Small intestine (tissue), 7 donors: ENCODE measurements around the gene SRGN. TPM values are rescaled to one million over a fixed set of nuclear protein-coding genes. Genes with fewer than 3 reads are reported as not detected.

ENCODE experiments used
- DNase-seq, 2 donors: peaks; one replicate each; pipeline versions ENCODE4 v3.0.0 to v3.0.0-alpha.2; 2013
- FAIRE-seq: peaks from 2 replicates; lab custom pipeline; 2012; peaks lifted over from hg19 to GRCh38; lab: Jason Lieb, UNC
- H3K27ac ChIP-seq, 3 donors: one replicate each; pipeline ENCODE4 v1.5.1; 2013; ENCODE audit warnings: low read length in 2 of 3, mild to moderate bottlenecking in 2 of 3, control low read depth in 1 of 3, inconsistent platforms in 1 of 3, low read depth in 1 of 3, moderate library complexity in 1 of 3
- H3K27me3 ChIP-seq, 3 donors: one replicate each; pipeline ENCODE4 v1.6.1; 2013; ENCODE audit warnings: low read length in 3 of 3, inconsistent platforms in 1 of 3; ENCODE audit not compliant: control insufficient read depth in 3 of 3, insufficient read depth in 3 of 3
- H3K36me3 ChIP-seq, 3 donors: one replicate each; pipeline ENCODE4 v1.6.1; 2013; ENCODE audit warnings: low read length in 3 of 3, inconsistent platforms in 1 of 3, low read depth in 1 of 3, mild to moderate bottlenecking in 1 of 3, moderate library complexity in 1 of 3; ENCODE audit not compliant: control insufficient read depth in 3 of 3, insufficient read depth in 2 of 3
- H3K4me1 ChIP-seq, 3 donors: one replicate each; pipeline ENCODE4 v1.6.1; 2013; ENCODE audit warnings: low read length in 2 of 3, inconsistent platforms in 1 of 3, low read depth in 1 of 3, mild to moderate bottlenecking in 1 of 3, moderate library complexity in 1 of 3; ENCODE audit not compliant: control insufficient read depth in 3 of 3, insufficient read depth in 2 of 3
- H3K4me3 ChIP-seq, 3 donors: one replicate each; pipeline ENCODE4 v1.5.1; 2013; ENCODE audit warnings: low read length in 3 of 3, control low read depth in 1 of 3, inconsistent platforms in 1 of 3, low read depth in 1 of 3, mild to moderate bottlenecking in 1 of 3, moderate library complexity in 1 of 3
- H3K9me3 ChIP-seq, 2 donors: one replicate each; pipeline ENCODE4 v1.6.1; 2013; ENCODE audit warnings: low read depth in 1 of 2, low read length in 1 of 2; ENCODE audit not compliant: control insufficient read depth in 2 of 2, insufficient read depth in 1 of 2
- whole genome bisulfite sequencing, 3 donors: extraction: QIAGEN DNeasy Blood & Tissue Kit; methylation state at CpG; one replicate each; pipeline ENCODE4 v1.1.7; 2013; 5-methylcytosine and 5-hydroxymethylcytosine counted together
- polyA plus RNA-seq, 4 donors: library from polyadenylated mRNA; stranded (reverse) in 3 of 4; unstranded in 1 of 4; fragments of 200-250 nt in 3 of 4; fragments of 120-200 nt in 1 of 4; gene quantifications; one replicate each; pipeline versions ENCODE4 v1.2.1 to v1.2.3, GENCODE V29; 2013
- donor health status: healthy with polysubstance abuse.
- donor health status: control.
- donor health status: control.
- donor health status: Bipolar disorder and iron deficiency.
- donor health status: healthy.

The SRGN gene
- polyA plus RNA-seq, 4 donors = 8.1 to 155 (median 28.1) TPM

DNA sequence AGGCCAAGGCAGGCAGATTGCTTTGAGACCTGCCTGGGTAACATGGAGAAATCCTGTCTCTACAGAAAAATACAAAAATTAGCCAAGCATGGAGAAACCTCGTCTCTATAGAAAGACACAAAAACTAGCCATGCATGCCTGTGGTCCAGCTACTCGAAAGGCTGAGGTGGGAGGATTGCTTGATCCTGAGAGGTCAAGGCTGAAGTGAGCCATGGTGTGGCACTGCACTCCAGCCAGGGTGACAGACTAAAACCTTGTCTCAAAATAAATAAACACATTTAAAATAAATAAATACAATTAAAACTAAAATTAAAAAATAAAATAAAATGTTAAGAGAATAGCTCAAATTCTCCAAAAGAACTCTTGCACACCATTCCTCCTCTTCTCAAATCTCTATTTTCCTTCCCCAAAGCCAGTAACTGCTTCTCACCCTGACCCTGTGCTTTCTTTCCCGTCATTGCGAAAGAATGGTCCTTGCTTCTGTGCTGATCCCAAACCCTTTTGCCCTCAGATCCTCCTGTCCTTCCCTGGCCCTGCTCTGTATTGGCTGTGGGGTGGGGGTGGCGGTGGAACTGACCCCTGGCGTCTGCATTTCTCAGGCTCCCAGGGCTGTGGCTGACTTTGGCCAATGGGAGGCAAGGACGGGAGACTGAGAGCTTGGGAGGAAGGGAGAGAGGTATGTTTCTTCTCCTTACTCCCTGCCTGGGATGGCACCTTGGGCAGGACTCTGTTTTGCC lies 12.4 kb downstream of the SRGN start:
- no peak overlapping the region for H3K4me3 ChIP-seq
- WGBS, 3 donors = 48 to 66% (median 56%) methylated on average over 7 of the region's 7 CpGs
- no peaks in the 10 kb centered on the region for H3K4me1 ChIP-seq
- H3K36me3 ChIP-seq = peaks cover 0 to 2% (median 0%) of the 10 kb centered on the region in 3 donors
- DNase-seq (no peak), FAIRE-seq (no peak)
- peaks cover 0 to 4% of the 10 kb centered on the region in 2 donors for H3K9me3 ChIP-seq
- peaks cover 0 to 24% (median 0%) of the 10 kb centered on the region in 3 donors for H3K27me3 ChIP-seq
- H3K27ac ChIP-seq = no peak overlapping the region

DNA sequence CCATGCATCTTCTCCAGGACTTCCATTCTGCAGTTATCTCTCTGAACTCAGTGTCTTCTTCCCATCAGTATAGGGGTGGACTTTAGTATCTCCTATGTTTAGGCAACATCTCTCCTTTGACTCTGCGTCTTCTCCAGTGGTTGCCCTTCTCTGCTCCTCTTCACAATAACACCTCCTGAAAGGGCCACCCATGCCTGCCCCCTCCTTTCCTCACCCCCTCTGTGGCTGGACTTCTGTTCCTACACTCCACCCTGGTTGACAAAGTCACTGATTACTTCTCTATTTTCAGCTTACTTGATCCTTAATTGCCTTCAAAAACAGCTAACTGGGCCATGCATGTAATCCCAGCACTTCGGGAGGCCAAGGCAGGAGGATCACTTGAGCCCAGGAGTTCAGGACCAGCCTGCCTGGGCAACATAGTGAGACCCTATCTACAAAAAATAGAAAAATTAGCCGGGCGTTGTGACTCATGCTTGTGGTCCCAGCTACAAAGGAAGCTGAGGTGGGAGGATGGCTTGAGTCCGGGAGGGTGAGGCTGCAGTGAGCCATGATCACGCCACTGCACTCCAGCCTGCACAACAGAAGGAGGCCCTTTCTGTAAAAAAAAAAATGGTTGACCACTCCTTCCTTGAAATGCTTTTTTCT lies 13.7 kb downstream of the SRGN start:
- FAIRE-seq (no peak), DNase-seq (no peak)
- Histone ChIP-seq H3K36me3 (peaks cover 0 to 2% (median 0%) of the 10 kb centered on the region in 3 donors), H3K9me3 (peaks cover 0 to 4% of the 10 kb centered on the region in 2 donors), H3K4me3 (no peak overlapping the region), H3K27ac (no peak overlapping the region), H3K27me3 (peaks cover 0 to 24% (median 0%) of the 10 kb centered on the region in 3 donors), H3K4me1 (no peaks in the 10 kb centered on the region)
- WGBS, 3 donors = 63 to 79% (median 72%) methylated on average over 6 of the region's 6 CpGs

DNA sequence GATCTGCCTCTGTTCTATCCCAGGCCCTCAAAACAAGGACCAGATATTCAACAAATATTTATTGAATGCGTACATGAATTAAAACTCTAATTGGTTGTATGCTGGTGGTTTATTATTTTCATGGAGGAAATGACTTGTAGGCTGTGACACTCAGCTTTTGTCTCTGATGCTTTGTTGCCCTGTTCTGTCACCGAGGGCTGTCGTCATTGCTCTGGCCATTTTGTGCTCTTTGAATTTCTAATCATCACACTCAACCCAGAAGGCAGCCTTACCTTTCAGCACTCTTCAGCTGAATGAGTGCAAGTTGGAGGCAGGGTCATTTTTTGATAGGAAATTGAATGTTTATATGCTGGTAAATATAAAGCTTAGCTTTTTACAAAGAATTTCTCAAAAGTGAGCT lies 14.5 kb downstream of the SRGN start:
- WGBS, 3 donors = 80 to 83% (median 82%) methylated on average over 3 of the region's 3 CpGs
- H3K27me3 ChIP-seq = peaks cover 0 to 24% (median 0%) of the 10 kb centered on the region in 3 donors
- H3K4me1 ChIP-seq = no peaks in the 10 kb centered on the region
- H3K9me3 ChIP-seq = peaks cover 0 to 4% of the 10 kb centered on the region in 2 donors
- H3K27ac ChIP-seq = no peak overlapping the region
- H3K4me3 ChIP-seq = no peak overlapping the region
- peaks cover 0 to 2% (median 0%) of the 10 kb centered on the region in 3 donors for H3K36me3 ChIP-seq
- DNase-seq (no peak), FAIRE-seq (no peak)

DNA sequence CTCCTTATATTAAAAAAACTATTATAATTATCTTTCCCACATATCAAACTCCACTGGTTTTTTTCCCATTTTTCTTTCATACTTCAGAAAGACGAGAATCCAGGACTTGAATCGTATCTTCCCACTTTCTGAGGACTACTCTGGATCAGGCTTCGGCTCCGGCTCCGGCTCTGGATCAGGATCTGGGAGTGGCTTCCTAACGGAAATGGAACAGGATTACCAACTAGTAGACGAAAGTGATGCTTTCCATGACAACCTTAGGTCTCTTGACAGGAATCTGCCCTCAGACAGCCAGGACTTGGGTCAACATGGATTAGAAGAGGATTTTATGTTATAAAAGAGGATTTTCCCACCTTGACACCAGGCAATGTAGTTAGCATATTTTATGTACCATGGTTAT lies 15.9 kb downstream of the SRGN start:
- Histone ChIP-seq H3K27ac (no peak overlapping the region), H3K4me3 (no peak overlapping the region), H3K27me3 (peaks cover 0 to 24% (median 0%) of the 10 kb centered on the region in 3 donors), H3K36me3 (peaks cover 0 to 2% (median 0%) of the 10 kb centered on the region in 3 donors), H3K4me1 (no peaks in the 10 kb centered on the region), H3K9me3 (peaks cover 0 to 4% of the 10 kb centered on the region in 2 donors)
- DNase-seq = no peak
- no peak for FAIRE-seq
- 70 to 87% (median 84%) methylated on average over 7 of the region's 7 CpGs for WGBS, 3 donors

DNA sequence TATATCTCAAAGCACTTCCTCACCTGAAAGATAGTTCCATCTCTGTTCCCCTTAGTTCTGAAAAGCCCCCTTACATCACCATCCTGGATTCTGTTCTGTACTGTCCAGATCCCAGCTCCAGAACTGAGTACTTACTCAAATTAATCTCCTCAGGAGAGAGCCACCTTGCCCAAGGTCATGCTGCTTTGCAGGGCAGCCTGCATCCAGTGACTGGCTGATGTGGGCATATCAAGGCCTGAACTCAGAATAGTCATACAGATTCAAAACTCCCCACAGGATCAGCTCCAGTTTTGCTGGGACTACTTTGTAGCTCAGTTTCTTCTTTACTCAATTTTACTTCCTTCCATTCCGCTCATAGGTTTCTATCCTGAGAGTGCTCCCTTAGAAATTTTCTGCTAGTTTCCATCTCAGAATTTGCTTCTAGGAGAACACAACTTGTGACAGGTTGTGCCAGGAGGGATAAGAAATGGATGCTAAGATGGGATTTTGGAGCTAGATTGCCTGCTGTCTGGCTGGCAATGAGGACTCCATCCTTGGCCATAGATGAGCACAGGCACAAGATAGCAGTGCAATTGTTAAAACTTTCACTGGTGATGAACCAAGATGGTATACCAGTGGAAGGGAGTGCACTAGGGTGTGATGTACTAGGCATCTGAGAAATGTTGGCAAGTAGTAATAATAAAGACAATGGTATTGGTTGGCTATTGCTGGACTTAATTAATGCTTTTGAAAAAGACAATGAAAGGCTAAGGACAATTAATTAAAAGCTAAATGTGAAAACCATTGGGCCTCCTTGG lies 17.3 kb downstream of the SRGN start:
- H3K27ac ChIP-seq = no peak overlapping the region
- H3K36me3 ChIP-seq = peaks cover 0 to 2% (median 0%) of the 10 kb centered on the region in 3 donors
- no peak overlapping the region for H3K4me3 ChIP-seq
- peaks cover 0 to 21% (median 0%) of the 10 kb centered on the region in 3 donors for H3K27me3 ChIP-seq
- no peak for FAIRE-seq
- no peak for DNase-seq
- H3K4me1 ChIP-seq = no peaks in the 10 kb centered on the region
- peaks cover 0 to 4% of the 10 kb centered on the region in 2 donors for H3K9me3 ChIP-seq
- WGBS, 3 donors = 96 to 100% (median 96%) methylated on average over 1 of the region's 1 CpG

DNA sequence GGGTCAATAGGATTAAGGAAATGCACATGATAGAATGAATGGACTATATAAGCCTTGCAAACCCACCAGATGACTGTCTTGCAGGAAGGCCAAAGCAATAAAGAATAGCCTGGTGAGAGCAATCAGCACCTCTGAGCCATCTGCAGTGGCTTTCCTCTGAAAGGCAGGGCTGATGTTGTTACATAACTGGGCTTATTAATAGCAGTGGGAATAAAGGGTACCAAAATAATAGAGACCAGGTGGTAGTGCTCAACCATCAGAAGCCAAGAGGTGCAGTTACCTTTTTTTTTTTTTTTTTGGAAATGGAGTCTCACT lies 19.2 kb downstream of the SRGN start:
- no peak for FAIRE-seq
- no peaks in the 10 kb centered on the region for H3K4me1 ChIP-seq
- no peak overlapping the region for H3K4me3 ChIP-seq

DNA sequence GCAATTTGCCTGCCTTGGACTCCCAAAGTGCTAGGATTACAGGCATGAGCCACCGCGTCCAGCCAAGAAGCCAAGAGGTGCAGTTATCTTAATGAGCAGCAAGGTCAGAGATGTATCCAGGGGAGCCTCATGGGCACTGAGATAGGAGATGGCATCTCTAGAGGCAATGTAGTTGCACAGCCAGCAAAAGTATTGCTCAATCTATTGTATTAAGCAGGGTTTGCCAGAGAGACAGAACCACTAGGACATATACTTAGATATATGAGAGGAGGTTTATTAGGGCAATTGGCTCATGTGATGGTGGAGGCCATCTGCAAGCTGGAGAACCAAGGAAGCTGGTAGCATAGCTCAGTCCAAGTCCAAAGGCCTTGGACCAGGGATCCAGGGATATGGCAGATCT lies 19.8 kb downstream of the SRGN start:
- Histone ChIP-seq H3K27me3 (peaks cover 0 to 5% (median 0%) of the 10 kb centered on the region in 3 donors), H3K4me3 (no peak overlapping the region), H3K9me3 (peaks cover 0 to 4% of the 10 kb centered on the region in 2 donors), H3K27ac (no peak overlapping the region), H3K36me3 (no peaks in the 10 kb centered on the region), H3K4me1 (no peaks in the 10 kb centered on the region)
- no peak for FAIRE-seq
- 76 to 97% (median 89%) methylated on average over 2 of the region's 2 CpGs for WGBS, 3 donors
- DNase-seq = peak in 1 of 2 donors; percentile 24

More for the DNA sequence above, 19.2 kb downstream of the SRGN start:
- DNase-seq = no peak
- Histone ChIP-seq H3K27ac (no peak overlapping the region), H3K27me3 (peaks cover 0 to 8% (median 0%) of the 10 kb centered on the region in 3 donors), H3K36me3 (no peaks in the 10 kb centered on the region), H3K9me3 (peaks cover 0 to 4% of the 10 kb centered on the region in 2 donors)

DNA sequence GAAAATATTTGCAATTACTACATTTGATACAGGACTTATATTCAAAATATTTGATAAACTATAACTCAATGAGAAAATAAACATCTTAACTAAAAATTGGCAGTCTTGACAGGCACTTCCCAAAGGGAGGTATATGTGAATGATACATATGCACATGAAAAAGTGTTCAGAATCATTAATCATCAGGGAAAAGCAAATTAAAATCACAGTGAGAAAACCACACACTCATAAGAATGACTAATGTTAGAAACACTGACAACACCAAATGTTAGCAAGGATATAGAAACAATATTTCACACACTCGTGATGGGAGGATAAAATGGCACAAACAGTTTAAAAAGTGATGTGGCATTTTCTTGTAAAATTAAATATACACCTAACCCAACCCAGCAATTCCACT lies 32.0 kb downstream of the SRGN start:
- WGBS, 3 donors = 69 to 79% (median 79%) methylated on average over 1 of the region's 1 CpG

More for the DNA sequence above, 32.0 kb downstream of the SRGN start:
- FAIRE-seq = no peak
- Histone ChIP-seq H3K27ac (no peak overlapping the region), H3K27me3 (no peaks in the 10 kb centered on the region), H3K4me1 (peaks cover 0 to 5% (median 0%) of the 10 kb centered on the region in 3 donors), H3K9me3 (no peaks in the 10 kb centered on the region), H3K36me3 (no peaks in the 10 kb centered on the region), H3K4me3 (no peak overlapping the region)
- no peak for DNase-seq
